ENCODE results near the gene TMEM232. TPM values are rescaled to one million over a fixed set of nuclear protein-coding genes. Genes with fewer than 3 reads are reported as not detected.

The TMEM232 gene
- total RNA-seq, 1 experiment from 2014 or later: 1.3 TPM

DNA sequence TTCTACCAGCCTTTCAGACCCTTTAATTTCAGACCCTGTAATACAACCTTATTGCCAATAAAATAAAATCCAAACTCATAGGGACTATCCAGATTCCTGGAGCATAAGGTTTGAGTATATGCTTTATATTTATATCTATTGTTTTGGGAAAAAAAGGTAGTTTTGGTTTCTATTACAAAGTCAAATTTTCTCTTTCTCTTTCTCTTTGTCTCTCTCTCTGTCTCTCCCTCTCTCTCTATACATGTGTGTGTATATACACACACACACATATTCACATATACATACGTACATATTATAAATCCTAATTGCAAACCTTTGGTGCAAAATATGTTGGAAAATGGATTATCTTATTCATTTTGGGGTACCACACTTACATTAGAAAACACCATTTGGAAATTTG, 39.0 kb downstream of the TMEM232 start:
- TF ChIP-seq RELA (CRISPR knock-in tag; IDR thresholded peaks at IDR 0.05; ENCODE audit: borderline replicate concordance) (no peak), ZNF263 (CRISPR knock-in tag; IDR thresholded peaks at IDR 0.05; ENCODE audit: low read depth) (no peak), JAZF1 (CRISPR knock-in tag; IDR thresholded peaks at IDR 0.05) (no peak), NFYB (CRISPR knock-in tag; conservative IDR thresholded peaks at IDR 0.05; ENCODE audit: low read depth) (no peak), ZNF232 (CRISPR knock-in tag; IDR thresholded peaks at IDR 0.05) (no peak)
- TF ChIP-seq, protein P1, sequence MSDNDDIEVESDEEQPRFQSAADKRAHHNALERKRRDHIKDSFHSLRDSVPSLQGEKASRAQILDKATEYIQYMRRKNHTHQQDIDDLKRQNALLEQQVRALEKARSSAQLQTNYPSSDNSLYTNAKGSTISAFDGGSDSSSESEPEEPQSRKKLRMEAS (CRISPR knock-in tag; IDR thresholded peaks at IDR 0.05): no peak
- Mint-ChIP-seq H3K4me1 (peaks cover 13% of the 10 kb centered on the region), H3K4me3 (no peak overlapping the region), H3K27me3 (ENCODE audit: low read depth) (no peaks in the 10 kb centered on the region), H3K9me3 (peaks cover 14% of the 10 kb centered on the region), H3K27ac (no peak overlapping the region), H3K36me3 (no peaks in the 10 kb centered on the region)
- DNase-seq (ENCODE audit: low spot score): no peak
- POLR2A ChIA-PET: no interaction called here
- ATAC-seq: no peak
- CTCF ChIA-PET: no interaction called here

DNA sequence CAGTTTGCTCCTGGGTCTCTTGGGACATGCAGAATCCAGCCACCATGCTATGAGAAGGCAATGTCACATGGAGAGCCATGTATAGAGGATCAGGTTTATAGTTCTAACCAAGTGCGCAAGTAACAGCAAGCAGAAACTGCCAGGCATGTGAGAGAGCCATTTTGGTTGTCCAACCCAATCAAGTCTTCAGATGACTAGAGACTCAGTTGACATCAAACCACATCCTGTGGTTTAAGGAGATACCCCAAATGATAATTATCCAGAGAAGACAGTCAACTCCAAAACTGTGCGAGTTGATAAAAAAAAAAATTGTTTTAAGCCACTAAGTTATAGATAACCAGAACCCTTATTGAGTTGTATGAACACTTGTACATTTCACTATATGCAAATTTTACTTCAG, 40.2 kb downstream of the TMEM232 start:
- H3K9me3 Mint-ChIP-seq: peaks cover 10% of the 10 kb centered on the region
- ATAC-seq (no peak), DNase-seq (ENCODE audit: low spot score) (no peak)
- no peaks in the 10 kb centered on the region for H3K36me3 Mint-ChIP-seq
- POLR2A ChIA-PET: no interaction called here
- H3K4me3 Mint-ChIP-seq: no peak overlapping the region
- CTCF ChIA-PET: no interaction called here
- peaks cover 9% of the 10 kb centered on the region for H3K4me1 Mint-ChIP-seq
- H3K27ac Mint-ChIP-seq: no peak overlapping the region
- no peaks in the 10 kb centered on the region for H3K27me3 Mint-ChIP-seq (ENCODE audit: low read depth)
- TF ChIP-seq ZNF423 (CRISPR knock-in tag; IDR thresholded peaks at IDR 0.05) (no peak), CBFB (CRISPR knock-in tag; IDR thresholded peaks at IDR 0.05; ENCODE audit: low read depth) (no peak), ELF4 (CRISPR knock-in tag; IDR thresholded peaks at IDR 0.05; ENCODE audit: low read depth) (no peak), SP1 (CRISPR knock-in tag; conservative IDR thresholded peaks at IDR 0.05) (no peak), RELA (CRISPR knock-in tag; IDR thresholded peaks at IDR 0.05; ENCODE audit: borderline replicate concordance) (no peak), NFYB (CRISPR knock-in tag; conservative IDR thresholded peaks at IDR 0.05; ENCODE audit: low read depth) (no peak), ZNF121 (CRISPR knock-in tag; IDR thresholded peaks at IDR 0.05) (no peak), MYBL2 (CRISPR knock-in tag; IDR thresholded peaks at IDR 0.05) (no peak)
- TF ChIP-seq, protein P2, sequence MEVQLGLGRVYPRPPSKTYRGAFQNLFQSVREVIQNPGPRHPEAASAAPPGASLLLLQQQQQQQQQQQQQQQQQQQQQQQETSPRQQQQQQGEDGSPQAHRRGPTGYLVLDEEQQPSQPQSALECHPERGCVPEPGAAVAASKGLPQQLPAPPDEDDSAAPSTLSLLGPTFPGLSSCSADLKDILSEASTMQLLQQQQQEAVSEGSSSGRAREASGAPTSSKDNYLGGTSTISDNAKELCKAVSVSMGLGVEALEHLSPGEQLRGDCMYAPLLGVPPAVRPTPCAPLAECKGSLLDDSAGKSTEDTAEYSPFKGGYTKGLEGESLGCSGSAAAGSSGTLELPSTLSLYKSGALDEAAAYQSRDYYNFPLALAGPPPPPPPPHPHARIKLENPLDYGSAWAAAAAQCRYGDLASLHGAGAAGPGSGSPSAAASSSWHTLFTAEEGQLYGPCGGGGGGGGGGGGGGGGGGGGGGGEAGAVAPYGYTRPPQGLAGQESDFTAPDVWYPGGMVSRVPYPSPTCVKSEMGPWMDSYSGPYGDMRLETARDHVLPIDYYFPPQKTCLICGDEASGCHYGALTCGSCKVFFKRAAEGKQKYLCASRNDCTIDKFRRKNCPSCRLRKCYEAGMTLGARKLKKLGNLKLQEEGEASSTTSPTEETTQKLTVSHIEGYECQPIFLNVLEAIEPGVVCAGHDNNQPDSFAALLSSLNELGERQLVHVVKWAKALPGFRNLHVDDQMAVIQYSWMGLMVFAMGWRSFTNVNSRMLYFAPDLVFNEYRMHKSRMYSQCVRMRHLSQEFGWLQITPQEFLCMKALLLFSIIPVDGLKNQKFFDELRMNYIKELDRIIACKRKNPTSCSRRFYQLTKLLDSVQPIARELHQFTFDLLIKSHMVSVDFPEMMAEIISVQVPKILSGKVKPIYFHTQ (CRISPR knock-in tag; IDR thresholded peaks at IDR 0.05): no peak
- TF ChIP-seq, protein P3, sequence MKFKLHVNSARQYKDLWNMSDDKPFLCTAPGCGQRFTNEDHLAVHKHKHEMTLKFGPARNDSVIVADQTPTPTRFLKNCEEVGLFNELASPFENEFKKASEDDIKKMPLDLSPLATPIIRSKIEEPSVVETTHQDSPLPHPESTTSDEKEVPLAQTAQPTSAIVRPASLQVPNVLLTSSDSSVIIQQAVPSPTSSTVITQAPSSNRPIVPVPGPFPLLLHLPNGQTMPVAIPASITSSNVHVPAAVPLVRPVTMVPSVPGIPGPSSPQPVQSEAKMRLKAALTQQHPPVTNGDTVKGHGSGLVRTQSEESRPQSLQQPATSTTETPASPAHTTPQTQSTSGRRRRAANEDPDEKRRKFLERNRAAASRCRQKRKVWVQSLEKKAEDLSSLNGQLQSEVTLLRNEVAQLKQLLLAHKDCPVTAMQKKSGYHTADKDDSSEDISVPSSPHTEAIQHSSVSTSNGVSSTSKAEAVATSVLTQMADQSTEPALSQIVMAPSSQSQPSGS (CRISPR knock-in tag; IDR thresholded peaks at IDR 0.05; ENCODE audit: borderline replicate concordance, low read depth): no peak
- TF ChIP-seq, protein P4, sequence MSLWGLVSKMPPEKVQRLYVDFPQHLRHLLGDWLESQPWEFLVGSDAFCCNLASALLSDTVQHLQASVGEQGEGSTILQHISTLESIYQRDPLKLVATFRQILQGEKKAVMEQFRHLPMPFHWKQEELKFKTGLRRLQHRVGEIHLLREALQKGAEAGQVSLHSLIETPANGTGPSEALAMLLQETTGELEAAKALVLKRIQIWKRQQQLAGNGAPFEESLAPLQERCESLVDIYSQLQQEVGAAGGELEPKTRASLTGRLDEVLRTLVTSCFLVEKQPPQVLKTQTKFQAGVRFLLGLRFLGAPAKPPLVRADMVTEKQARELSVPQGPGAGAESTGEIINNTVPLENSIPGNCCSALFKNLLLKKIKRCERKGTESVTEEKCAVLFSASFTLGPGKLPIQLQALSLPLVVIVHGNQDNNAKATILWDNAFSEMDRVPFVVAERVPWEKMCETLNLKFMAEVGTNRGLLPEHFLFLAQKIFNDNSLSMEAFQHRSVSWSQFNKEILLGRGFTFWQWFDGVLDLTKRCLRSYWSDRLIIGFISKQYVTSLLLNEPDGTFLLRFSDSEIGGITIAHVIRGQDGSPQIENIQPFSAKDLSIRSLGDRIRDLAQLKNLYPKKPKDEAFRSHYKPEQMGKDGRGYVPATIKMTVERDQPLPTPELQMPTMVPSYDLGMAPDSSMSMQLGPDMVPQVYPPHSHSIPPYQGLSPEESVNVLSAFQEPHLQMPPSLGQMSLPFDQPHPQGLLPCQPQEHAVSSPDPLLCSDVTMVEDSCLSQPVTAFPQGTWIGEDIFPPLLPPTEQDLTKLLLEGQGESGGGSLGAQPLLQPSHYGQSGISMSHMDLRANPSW (CRISPR knock-in tag; conservative IDR thresholded peaks at IDR 0.05; ENCODE audit: low read depth): no peak
- TF ChIP-seq, protein P5, sequence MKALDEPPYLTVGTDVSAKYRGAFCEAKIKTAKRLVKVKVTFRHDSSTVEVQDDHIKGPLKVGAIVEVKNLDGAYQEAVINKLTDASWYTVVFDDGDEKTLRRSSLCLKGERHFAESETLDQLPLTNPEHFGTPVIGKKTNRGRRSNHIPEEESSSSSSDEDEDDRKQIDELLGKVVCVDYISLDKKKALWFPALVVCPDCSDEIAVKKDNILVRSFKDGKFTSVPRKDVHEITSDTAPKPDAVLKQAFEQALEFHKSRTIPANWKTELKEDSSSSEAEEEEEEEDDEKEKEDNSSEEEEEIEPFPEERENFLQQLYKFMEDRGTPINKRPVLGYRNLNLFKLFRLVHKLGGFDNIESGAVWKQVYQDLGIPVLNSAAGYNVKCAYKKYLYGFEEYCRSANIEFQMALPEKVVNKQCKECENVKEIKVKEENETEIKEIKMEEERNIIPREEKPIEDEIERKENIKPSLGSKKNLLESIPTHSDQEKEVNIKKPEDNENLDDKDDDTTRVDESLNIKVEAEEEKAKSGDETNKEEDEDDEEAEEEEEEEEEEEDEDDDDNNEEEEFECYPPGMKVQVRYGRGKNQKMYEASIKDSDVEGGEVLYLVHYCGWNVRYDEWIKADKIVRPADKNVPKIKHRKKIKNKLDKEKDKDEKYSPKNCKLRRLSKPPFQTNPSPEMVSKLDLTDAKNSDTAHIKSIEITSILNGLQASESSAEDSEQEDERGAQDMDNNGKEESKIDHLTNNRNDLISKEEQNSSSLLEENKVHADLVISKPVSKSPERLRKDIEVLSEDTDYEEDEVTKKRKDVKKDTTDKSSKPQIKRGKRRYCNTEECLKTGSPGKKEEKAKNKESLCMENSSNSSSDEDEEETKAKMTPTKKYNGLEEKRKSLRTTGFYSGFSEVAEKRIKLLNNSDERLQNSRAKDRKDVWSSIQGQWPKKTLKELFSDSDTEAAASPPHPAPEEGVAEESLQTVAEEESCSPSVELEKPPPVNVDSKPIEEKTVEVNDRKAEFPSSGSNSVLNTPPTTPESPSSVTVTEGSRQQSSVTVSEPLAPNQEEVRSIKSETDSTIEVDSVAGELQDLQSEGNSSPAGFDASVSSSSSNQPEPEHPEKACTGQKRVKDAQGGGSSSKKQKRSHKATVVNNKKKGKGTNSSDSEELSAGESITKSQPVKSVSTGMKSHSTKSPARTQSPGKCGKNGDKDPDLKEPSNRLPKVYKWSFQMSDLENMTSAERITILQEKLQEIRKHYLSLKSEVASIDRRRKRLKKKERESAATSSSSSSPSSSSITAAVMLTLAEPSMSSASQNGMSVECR (CRISPR knock-in tag; IDR thresholded peaks at IDR 0.05; ENCODE audit: borderline replicate concordance): no peak
- TF ChIP-seq, protein P6, sequence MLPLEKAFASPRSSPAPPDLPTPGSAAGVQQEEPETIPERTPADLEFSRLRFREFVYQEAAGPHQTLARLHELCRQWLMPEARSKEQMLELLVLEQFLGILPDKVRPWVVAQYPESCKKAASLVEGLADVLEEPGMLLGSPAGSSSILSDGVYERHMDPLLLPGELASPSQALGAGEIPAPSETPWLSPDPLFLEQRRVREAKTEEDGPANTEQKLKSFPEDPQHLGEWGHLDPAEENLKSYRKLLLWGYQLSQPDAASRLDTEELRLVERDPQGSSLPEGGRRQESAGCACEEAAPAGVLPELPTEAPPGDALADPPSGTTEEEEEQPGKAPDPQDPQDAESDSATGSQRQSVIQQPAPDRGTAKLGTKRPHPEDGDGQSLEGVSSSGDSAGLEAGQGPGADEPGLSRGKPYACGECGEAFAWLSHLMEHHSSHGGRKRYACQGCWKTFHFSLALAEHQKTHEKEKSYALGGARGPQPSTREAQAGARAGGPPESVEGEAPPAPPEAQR (CRISPR knock-in tag; IDR thresholded peaks at IDR 0.05): no peak
- TF ChIP-seq, protein P7, sequence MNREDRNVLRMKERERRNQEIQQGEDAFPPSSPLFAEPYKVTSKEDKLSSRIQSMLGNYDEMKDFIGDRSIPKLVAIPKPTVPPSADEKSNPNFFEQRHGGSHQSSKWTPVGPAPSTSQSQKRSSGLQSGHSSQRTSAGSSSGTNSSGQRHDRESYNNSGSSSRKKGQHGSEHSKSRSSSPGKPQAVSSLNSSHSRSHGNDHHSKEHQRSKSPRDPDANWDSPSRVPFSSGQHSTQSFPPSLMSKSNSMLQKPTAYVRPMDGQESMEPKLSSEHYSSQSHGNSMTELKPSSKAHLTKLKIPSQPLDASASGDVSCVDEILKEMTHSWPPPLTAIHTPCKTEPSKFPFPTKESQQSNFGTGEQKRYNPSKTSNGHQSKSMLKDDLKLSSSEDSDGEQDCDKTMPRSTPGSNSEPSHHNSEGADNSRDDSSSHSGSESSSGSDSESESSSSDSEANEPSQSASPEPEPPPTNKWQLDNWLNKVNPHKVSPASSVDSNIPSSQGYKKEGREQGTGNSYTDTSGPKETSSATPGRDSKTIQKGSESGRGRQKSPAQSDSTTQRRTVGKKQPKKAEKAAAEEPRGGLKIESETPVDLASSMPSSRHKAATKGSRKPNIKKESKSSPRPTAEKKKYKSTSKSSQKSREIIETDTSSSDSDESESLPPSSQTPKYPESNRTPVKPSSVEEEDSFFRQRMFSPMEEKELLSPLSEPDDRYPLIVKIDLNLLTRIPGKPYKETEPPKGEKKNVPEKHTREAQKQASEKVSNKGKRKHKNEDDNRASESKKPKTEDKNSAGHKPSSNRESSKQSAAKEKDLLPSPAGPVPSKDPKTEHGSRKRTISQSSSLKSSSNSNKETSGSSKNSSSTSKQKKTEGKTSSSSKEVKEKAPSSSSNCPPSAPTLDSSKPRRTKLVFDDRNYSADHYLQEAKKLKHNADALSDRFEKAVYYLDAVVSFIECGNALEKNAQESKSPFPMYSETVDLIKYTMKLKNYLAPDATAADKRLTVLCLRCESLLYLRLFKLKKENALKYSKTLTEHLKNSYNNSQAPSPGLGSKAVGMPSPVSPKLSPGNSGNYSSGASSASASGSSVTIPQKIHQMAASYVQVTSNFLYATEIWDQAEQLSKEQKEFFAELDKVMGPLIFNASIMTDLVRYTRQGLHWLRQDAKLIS (CRISPR knock-in tag; IDR thresholded peaks at IDR 0.05; ENCODE audit: borderline replicate concordance): no peak

Data from WTC11 (cell line).